Measurements from ENCODE around the gene GFI1. TPM values are rescaled to one million over a fixed set of nuclear protein-coding genes. Genes with fewer than 3 reads are reported as not detected.

The GFI1 gene
- total RNA-seq, 1 experiment from 2014 or later, result 0.84 TPM

- Histone ChIP-seq H3F3A (ENCODE audit: low read length, unreplicated experiment) (no peaks in the 10 kb centered on the region), H3K79me2 (ENCODE audit: low read length) (no peaks in the 10 kb centered on the region), H3K9me3 (ENCODE audit: low read length) (no peaks in the 10 kb centered on the region), H3K4me1 (ENCODE audit: insufficient read depth, low read length) (no peaks in the 10 kb centered on the region), H4K20me1 (ENCODE audit: low read length) (no peaks in the 10 kb centered on the region), H3K9ac (ENCODE audit: low read length) (no peak overlapping the region), H2AFZ (ENCODE audit: low read length) (no peak overlapping the region), H3K4me3 (ENCODE audit: low read length) (no peak overlapping the region), H3K4me2 (ENCODE audit: low read length) (no peak overlapping the region), H3K27ac (ENCODE audit: low read length) (no peak overlapping the region), H3K27me3 (ENCODE audit: low read length) (no peaks in the 10 kb centered on the region), H3K9me2 (replicated peaks; ENCODE audit: low read length) (no peaks in the 10 kb centered on the region), H3K36me3 (ENCODE audit: low read depth, low read length) (no peaks in the 10 kb centered on the region)
- DNase-seq (no peak), ATAC-seq (no peak)
- ChIA-PET POLR2A (ENCODE audit: unreplicated experiment) (no interaction called here), CTCF (no interaction called here)
- intact Hi-C loops (cut with micrococcal nuclease), result no loop called here
- BruUV-seq (replicated peaks), result no TSS peak
- TF ChIP-seq CTCF (conservative IDR thresholded peaks at IDR 0.05; ENCODE audit: low read depth, low read length), result no peak
- TF ChIP-seq EZH2 (IDR thresholded peaks at IDR 0.05; ENCODE audit: low read length, unreplicated experiment), result no peak
- no peak for TF ChIP-seq EZH2phosphoT487 (IDR thresholded peaks at IDR 0.05; ENCODE audit: borderline replicate concordance, low read length)
Observed at GRCh38 chr1:92466683-92467352, 19.9 kb downstream of the GFI1 start.

- Histone ChIP-seq H3K4me2 (ENCODE audit: low read length) (no peak overlapping the region), H3F3A (ENCODE audit: low read length, unreplicated experiment) (no peaks in the 10 kb centered on the region), H3K9me3 (ENCODE audit: low read length) (no peaks in the 10 kb centered on the region), H2AFZ (ENCODE audit: low read length) (no peak overlapping the region), H3K4me1 (ENCODE audit: insufficient read depth, low read length) (no peaks in the 10 kb centered on the region), H3K79me2 (ENCODE audit: low read length) (no peaks in the 10 kb centered on the region), H3K9ac (ENCODE audit: low read length) (no peak overlapping the region), H3K27me3 (ENCODE audit: low read length) (no peaks in the 10 kb centered on the region), H3K9me2 (replicated peaks; ENCODE audit: low read length) (no peaks in the 10 kb centered on the region), H3K36me3 (ENCODE audit: low read depth, low read length) (no peaks in the 10 kb centered on the region), H3K27ac (ENCODE audit: low read length) (no peak overlapping the region), H3K4me3 (ENCODE audit: low read length) (no peak overlapping the region), H4K20me1 (ENCODE audit: low read length) (no peaks in the 10 kb centered on the region)
- ChIA-PET POLR2A (ENCODE audit: unreplicated experiment) (no interaction called here), CTCF (no interaction called here)
- intact Hi-C loops (cut with micrococcal nuclease), result no loop called here
- DNase-seq (no peak), ATAC-seq (no peak)
- no TSS peak for BruUV-seq (replicated peaks)
- no peak for TF ChIP-seq CTCF (conservative IDR thresholded peaks at IDR 0.05; ENCODE audit: low read depth, low read length)
- TF ChIP-seq EZH2phosphoT487 (IDR thresholded peaks at IDR 0.05; ENCODE audit: borderline replicate concordance, low read length), result no peak
- TF ChIP-seq EZH2 (IDR thresholded peaks at IDR 0.05; ENCODE audit: low read length, unreplicated experiment), result no peak
Observed at GRCh38 chr1:92465256-92465647, 21.5 kb downstream of the GFI1 start.

GRCh38 chr1:92464588-92465255 lies 22.0 kb downstream of the GFI1 start:
- TF ChIP-seq EZH2phosphoT487 (IDR thresholded peaks at IDR 0.05; ENCODE audit: borderline replicate concordance, low read length), result no peak
- no peak for TF ChIP-seq EZH2 (IDR thresholded peaks at IDR 0.05; ENCODE audit: low read length, unreplicated experiment)
- no peak for TF ChIP-seq CTCF (conservative IDR thresholded peaks at IDR 0.05; ENCODE audit: low read depth, low read length)
- Histone ChIP-seq H3K9me3 (ENCODE audit: low read length) (no peaks in the 10 kb centered on the region), H3K9ac (ENCODE audit: low read length) (no peak overlapping the region), H3K4me2 (ENCODE audit: low read length) (no peak overlapping the region), H4K20me1 (ENCODE audit: low read length) (no peaks in the 10 kb centered on the region), H3K9me2 (replicated peaks; ENCODE audit: low read length) (no peaks in the 10 kb centered on the region), H3F3A (ENCODE audit: low read length, unreplicated experiment) (no peaks in the 10 kb centered on the region), H3K4me3 (ENCODE audit: low read length) (no peak overlapping the region), H3K27me3 (ENCODE audit: low read length) (no peaks in the 10 kb centered on the region), H3K4me1 (ENCODE audit: insufficient read depth, low read length) (no peaks in the 10 kb centered on the region), H3K79me2 (ENCODE audit: low read length) (no peaks in the 10 kb centered on the region), H3K36me3 (ENCODE audit: low read depth, low read length) (no peaks in the 10 kb centered on the region), H3K27ac (ENCODE audit: low read length) (no peak overlapping the region), H2AFZ (ENCODE audit: low read length) (no peak overlapping the region)
- intact Hi-C loops (cut with micrococcal nuclease), result no loop called here
- DNase-seq (no peak), ATAC-seq (no peak)
- CTCF ChIA-PET, result no interaction called here
- POLR2A ChIA-PET (ENCODE audit: unreplicated experiment), result no interaction called here
- no TSS peak for BruUV-seq (replicated peaks)
